H1 (cell line): ENCODE measurements around the gene NRXN3. TPM values are rescaled to one million over a fixed set of nuclear protein-coding genes. Genes with fewer than 3 reads are reported as not detected.

Experiments
- CHD2 ChIP-seq: IDR thresholded peaks from 2 replicates; pipeline ENCODE4 v1.6.1; 2012; ENCODE audit warnings: low read length, improper control_type of control experiment
- NRF1 ChIP-seq: IDR thresholded peaks from 2 replicates; pipeline ENCODE4 v1.6.1; 2011; ENCODE audit warnings: mild to moderate bottlenecking, low read depth, low read length, improper control_type of control experiment
- RAD21 ChIP-seq, 2 experiments: IDR thresholded peaks in 1 of 2; conservative IDR thresholded peaks in 1 of 2; 2 replicates each; pipeline ENCODE4 v1.6.1; 2011; ENCODE audit warnings: low read depth in 2 of 2, low read length in 2 of 2, improper control_type of control experiment in 1 of 2, inconsistent platforms in 1 of 2, mild to moderate bottlenecking in 1 of 2, moderate library complexity in 1 of 2
- RFX5 ChIP-seq: IDR thresholded peaks from 2 replicates; pipeline ENCODE4 v1.6.1; 2011; ENCODE audit warnings: low read depth, low read length, improper control_type of control experiment, borderline replicate concordance
- RNF2 ChIP-seq: fragments of 200-900, 300-1000 bp; sonication (generic); IDR thresholded peaks from 2 replicates; pipeline ENCODE4 v1.7.1; 2016; ENCODE audit warnings: borderline replicate concordance, low read depth, mild to moderate bottlenecking, antibody characterized with exemption, low read length; ENCODE audit not compliant: poor library complexity, severe bottlenecking; ENCODE audit errors: missing control alignments
- SIX5 ChIP-seq: IDR thresholded peaks from 2 replicates; pipeline ENCODE4 v1.6.1; 2011; ENCODE audit warnings: mild to moderate bottlenecking, low read depth, low read length
- TAF1 ChIP-seq: IDR thresholded peaks from 2 replicates; pipeline ENCODE4 v1.6.1; 2011; ENCODE audit warnings: mild to moderate bottlenecking, low read depth, low read length
- TCF12 ChIP-seq: IDR thresholded peaks from 2 replicates; pipeline ENCODE4 v1.6.1; 2011; ENCODE audit warnings: low read depth, mild to moderate bottlenecking, low read length
- polyA plus RNA-seq, 7 experiments: library from polyadenylated mRNA; depleted of rRNA in 3 of 7; stranded (reverse) in 5 of 7; unstranded in 2 of 7; fragments of >200 nt in 5 of 7; fragments of 200-250 nt in 2 of 7; gene quantifications; 1 replicate in 5 of 7; 2 replicates in 1 of 7; 4 replicates in 1 of 7; pipeline versions ENCODE4 v1.2.1 to v1.2.3, GENCODE V29; 2011 to 2013; ENCODE audit warnings: missing spikeins in 2 of 7, mixed read lengths in 2 of 7
- total RNA-seq: library from RNA; stranded (reverse); fragmentation: NEBNext Ultra II Directional; extraction: Animal tissue kit (Norgen Biotek cat#: 25700); gene quantifications from 2 replicates; pipeline ENCODE4 v1.2.1, GENCODE V29; 2021
- TF ChIP-seq, protein P1 (sequence below): IDR thresholded peaks from 2 replicates; pipeline ENCODE4 v1.6.1; 2012; ENCODE audit warnings: inconsistent platforms

Gene NRXN3
- total and polyA plus RNA-seq, 2 of the 8 experiments (the other 6 are each of a cell fraction or from before 2014, with no cell fraction given) = 2.6 to 4.1 TPM

DNA sequence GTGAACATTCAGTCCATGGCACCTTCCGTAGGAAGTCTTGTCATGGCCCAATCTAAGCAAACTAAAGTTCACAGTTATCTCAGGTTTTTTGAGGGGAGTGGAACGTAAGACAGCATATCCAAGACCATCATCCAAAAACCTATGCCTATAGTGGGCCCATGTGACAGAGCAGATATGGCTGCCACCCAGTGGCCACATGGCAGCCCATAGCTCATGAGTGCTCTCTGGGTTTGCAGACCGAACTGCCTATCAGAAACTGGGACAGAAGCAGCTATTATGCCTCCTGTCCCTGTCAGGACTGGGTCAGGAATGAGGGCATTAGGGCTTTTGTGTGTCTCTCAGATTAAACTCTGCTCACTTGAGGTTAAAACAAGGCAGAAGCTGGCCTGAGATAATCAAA, 503.7 kb downstream of the NRXN3 start (continued):
- TF ChIP-seq CHD2 = no peak
- TF ChIP-seq RAD21 (IDR thresholded peaks at IDR 0.05 in 1 of 2, conservative IDR thresholded peaks at IDR 0.05 in 1 of 2; ENCODE audit: low read depth in 2 of 2, low read length in 2 of 2) = peak in 1 of 2 experiments; percentile 25; a peak in 1 of 4 replicates
- no peak for TF ChIP-seq RFX5
- no peak for TF ChIP-seq RNF2
- TF ChIP-seq, protein P1, sequence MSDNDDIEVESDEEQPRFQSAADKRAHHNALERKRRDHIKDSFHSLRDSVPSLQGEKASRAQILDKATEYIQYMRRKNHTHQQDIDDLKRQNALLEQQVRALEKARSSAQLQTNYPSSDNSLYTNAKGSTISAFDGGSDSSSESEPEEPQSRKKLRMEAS = 0 out of 2 replicates have a peak, but pooled peaks have one; percentile 22
- no peak for TF ChIP-seq SIX5
- TF ChIP-seq TAF1 = no peak
- TF ChIP-seq NRF1 = no peak
- no peak for TF ChIP-seq TCF12
